CD14-positive monocyte (primary cell): Measurements from ENCODE around the gene TENM3. TPM values are rescaled to one million over a fixed set of nuclear protein-coding genes. Genes with fewer than 3 reads are reported as not detected.

Source experiments
- DNase-seq, 3 donors: peaks; one replicate each; pipeline ENCODE4 v3.0.0-alpha.2; 2011 to 2022
- H2AFZ ChIP-seq: 2 replicates; pipeline ENCODE4 v1.6.0; 2012; ENCODE audit warnings: mild to moderate bottlenecking, low read depth, low read length, inconsistent platforms; ENCODE audit not compliant: insufficient read depth, poor library complexity, severe bottlenecking
- H3K27ac ChIP-seq, 2 donors: 1 replicate in 1 of 2; 2 replicates in 1 of 2; pipeline ENCODE4 v1.5.1; 2012 to 2013; ENCODE audit warnings: low read length in 2 of 2, control low read depth in 1 of 2, inconsistent platforms in 1 of 2, low read depth in 1 of 2, mild to moderate bottlenecking in 1 of 2
- H3K27me3 ChIP-seq, 2 donors: one replicate each; pipeline versions ENCODE4 v1.6.0 to v1.6.1; 2011 to 2013; ENCODE audit warnings: low read length in 2 of 2; ENCODE audit not compliant: control insufficient read depth in 2 of 2, insufficient read depth in 2 of 2
- H3K36me3 ChIP-seq, 2 donors: replicated peaks in 1 of 2; 1 replicate in 1 of 2; 2 replicates in 1 of 2; pipeline versions ENCODE4 v1.5.1 to v1.6.1; 2012 to 2013; ENCODE audit warnings: low read length in 2 of 2, control low read depth in 1 of 2, inconsistent platforms in 1 of 2, mild to moderate bottlenecking in 1 of 2; ENCODE audit not compliant: insufficient read depth in 2 of 2, control insufficient read depth in 1 of 2
- H3K4me1 ChIP-seq, 2 donors: 1 replicate in 1 of 2; 2 replicates in 1 of 2; pipeline versions ENCODE4 v1.5.1 to v1.6.1; 2012 to 2013; ENCODE audit warnings: low read length in 2 of 2, control low read depth in 1 of 2, inconsistent platforms in 1 of 2, mild to moderate bottlenecking in 1 of 2, moderate library complexity in 1 of 2; ENCODE audit not compliant: insufficient read depth in 2 of 2, control insufficient read depth in 1 of 2
- H3K4me2 ChIP-seq: replicated peaks from 2 replicates; pipeline ENCODE3; 2012; ENCODE audit warnings: low read length, moderate library complexity, mild to moderate bottlenecking; ENCODE audit not compliant: poor library complexity, severe bottlenecking; ENCODE audit errors: extremely low read depth
- H3K4me3 ChIP-seq, 3 experiments: fragments of 200-600 bp in 1 of 3; sonication (generic) in 1 of 3; replicated peaks in 1 of 3; 1 replicate in 2 of 3; 2 replicates in 1 of 3; pipeline ENCODE4 v1.5.1; 2011 to 2013; ENCODE audit warnings: low read length in 3 of 3, mild to moderate bottlenecking in 3 of 3, control low read depth in 2 of 3, low read depth in 2 of 3, inconsistent platforms in 1 of 3, moderate library complexity in 1 of 3
- H3K79me2 ChIP-seq: 2 replicates; pipeline ENCODE4 v1.6.0; 2012; ENCODE audit warnings: mild to moderate bottlenecking, control low read depth, inconsistent platforms, low read length, moderate library complexity; ENCODE audit not compliant: insufficient read depth
- H3K9ac ChIP-seq: 2 replicates; pipeline ENCODE4 v1.6.0; 2017; ENCODE audit warnings: low read length, mild to moderate bottlenecking; ENCODE audit not compliant: insufficient read depth, poor library complexity, severe bottlenecking
- H3K9me3 ChIP-seq, 2 donors: replicated peaks in 1 of 2; 1 replicate in 1 of 2; 2 replicates in 1 of 2; pipeline versions ENCODE4 v1.5.1 to v1.6.1; 2012 to 2013; ENCODE audit warnings: low read length in 2 of 2, control low read depth in 1 of 2; ENCODE audit not compliant: control insufficient read depth in 1 of 2, insufficient read depth in 1 of 2
- H4K20me1 ChIP-seq: 2 replicates; pipeline ENCODE4 v1.6.0; 2012; ENCODE audit warnings: mild to moderate bottlenecking, low read length, control low read depth, moderate library complexity; ENCODE audit not compliant: insufficient read depth
- H3K27ac Mint-ChIP-seq, 7 donors: one replicate each; pipeline ENCODE4 v1.8.0; 2020; ENCODE audit warnings: mild to moderate bottlenecking in 7 of 7, mixed read lengths in 7 of 7, moderate library complexity in 6 of 7, inconsistent platforms in 2 of 7
- H3K27me3 Mint-ChIP-seq, 3 donors: one replicate each; pipeline ENCODE4 v1.8.0; 2021 to 2022; ENCODE audit warnings: low read depth in 3 of 3, mild to moderate bottlenecking in 3 of 3, mixed read lengths in 3 of 3, moderate library complexity in 3 of 3, inconsistent platforms in 1 of 3
- H3K36me3 Mint-ChIP-seq, 2 donors: one replicate each; pipeline ENCODE4 v1.8.0; 2020; ENCODE audit warnings: mixed read lengths in 2 of 2, inconsistent platforms in 1 of 2, mild to moderate bottlenecking in 1 of 2
- H3K4me1 Mint-ChIP-seq: one replicate; pipeline ENCODE4 v1.8.0; 2020; ENCODE audit warnings: mild to moderate bottlenecking, mixed read lengths
- H3K4me3 Mint-ChIP-seq, 2 donors: one replicate each; pipeline ENCODE4 v1.8.0; 2020; ENCODE audit warnings: mild to moderate bottlenecking in 2 of 2, mixed read lengths in 2 of 2, moderate library complexity in 1 of 2
- H3K9me3 Mint-ChIP-seq, 7 donors: one replicate each; pipeline ENCODE4 v1.8.0; 2020 to 2022; ENCODE audit warnings: mixed read lengths in 7 of 7, mild to moderate bottlenecking in 6 of 7, moderate library complexity in 6 of 7, inconsistent platforms in 2 of 7
- WGBS: methylation state at CpG from one replicate; pipeline ENCODE4 v1.1.5; 2013; ENCODE audit warnings: missing lambda C conversion rate; ENCODE audit not compliant: insufficient coverage; 5-methylcytosine and 5-hydroxymethylcytosine counted together
- intact Hi-C, 2 donors: fragments of 100-400 bp; cut with micrococcal nuclease; formaldehyde crosslinking; loops; one replicate each; pipeline versions ENCODE4 v1.15.0 to v1.15.1; 2023
- polyA plus RNA-seq, 3 donors: library from polyadenylated mRNA; depleted of rRNA in 1 of 3; unstranded in 2 of 3; stranded (reverse) in 1 of 3; fragments of 300-500 nt in 2 of 3; fragments of >200 nt in 1 of 3; fragmentation: Illumina TruSeq in 2 of 3; gene quantifications; 1 replicate in 2 of 3; 2 replicates in 1 of 3; pipeline ENCODE4 v1.2.3, GENCODE V29; 2012 to 2021
- TF ChIP-seq, protein P1 (sequence below): fragments of 200-600 bp; IDR thresholded peaks from one replicate; pipeline ENCODE4 v1.8.0; 2022; ENCODE audit warnings: antibody characterized with exemption, mild to moderate bottlenecking

Gene TENM3
- polyA plus RNA-seq, 3 donors: not detected

DNA sequence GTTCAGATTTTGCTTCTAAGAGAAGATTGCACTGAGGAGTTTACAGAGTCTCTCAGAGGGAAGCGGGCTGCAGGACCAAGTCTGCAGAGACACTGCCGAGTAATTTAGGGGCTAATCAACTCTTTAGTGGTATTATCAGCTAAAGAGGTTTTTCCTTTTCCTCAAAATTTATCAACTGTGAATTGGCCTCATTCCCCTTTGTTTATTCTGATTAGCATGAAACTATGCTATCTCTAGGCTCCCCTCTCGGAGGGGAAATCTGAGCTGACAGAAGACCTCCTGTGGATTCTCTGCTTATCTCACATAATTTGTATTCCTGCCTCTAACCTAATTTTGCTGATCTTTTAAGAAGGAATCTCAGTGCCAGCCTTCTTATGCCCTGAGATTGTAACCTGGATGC, 473.0 kb downstream of the TENM3 start:
- Histone ChIP-seq H3K27me3 (no peaks in the 10 kb centered on the region), H3K9ac (no peak overlapping the region), H3K9me3 (no peaks in the 10 kb centered on the region), H3K4me3 (no peak overlapping the region), H4K20me1 (no peaks in the 10 kb centered on the region), H3K4me2 (no peak overlapping the region), H3K4me1 (no peaks in the 10 kb centered on the region), H3K27ac (no peak overlapping the region), H3K36me3 (no peaks in the 10 kb centered on the region), H2AFZ (no peak overlapping the region), H3K79me2 (no peaks in the 10 kb centered on the region)
- Mint-ChIP-seq H3K4me3 (no peak overlapping the region), H3K27ac (no peak overlapping the region), H3K9me3 (peaks cover 0 to 6% (median 0%) of the 10 kb centered on the region in 7 donors), H3K27me3 (peaks cover 0 to 3% (median 1%) of the 10 kb centered on the region in 3 donors), H3K4me1 (no peaks in the 10 kb centered on the region), H3K36me3 (no peaks in the 10 kb centered on the region)
- TF ChIP-seq, protein P1, sequence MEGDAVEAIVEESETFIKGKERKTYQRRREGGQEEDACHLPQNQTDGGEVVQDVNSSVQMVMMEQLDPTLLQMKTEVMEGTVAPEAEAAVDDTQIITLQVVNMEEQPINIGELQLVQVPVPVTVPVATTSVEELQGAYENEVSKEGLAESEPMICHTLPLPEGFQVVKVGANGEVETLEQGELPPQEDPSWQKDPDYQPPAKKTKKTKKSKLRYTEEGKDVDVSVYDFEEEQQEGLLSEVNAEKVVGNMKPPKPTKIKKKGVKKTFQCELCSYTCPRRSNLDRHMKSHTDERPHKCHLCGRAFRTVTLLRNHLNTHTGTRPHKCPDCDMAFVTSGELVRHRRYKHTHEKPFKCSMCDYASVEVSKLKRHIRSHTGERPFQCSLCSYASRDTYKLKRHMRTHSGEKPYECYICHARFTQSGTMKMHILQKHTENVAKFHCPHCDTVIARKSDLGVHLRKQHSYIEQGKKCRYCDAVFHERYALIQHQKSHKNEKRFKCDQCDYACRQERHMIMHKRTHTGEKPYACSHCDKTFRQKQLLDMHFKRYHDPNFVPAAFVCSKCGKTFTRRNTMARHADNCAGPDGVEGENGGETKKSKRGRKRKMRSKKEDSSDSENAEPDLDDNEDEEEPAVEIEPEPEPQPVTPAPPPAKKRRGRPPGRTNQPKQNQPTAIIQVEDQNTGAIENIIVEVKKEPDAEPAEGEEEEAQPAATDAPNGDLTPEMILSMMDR: no peak
- no peak for DNase-seq
- 86% methylated on average over 1 of the region's 3 CpGs for WGBS
- intact Hi-C loops: no loop called here

DNA sequence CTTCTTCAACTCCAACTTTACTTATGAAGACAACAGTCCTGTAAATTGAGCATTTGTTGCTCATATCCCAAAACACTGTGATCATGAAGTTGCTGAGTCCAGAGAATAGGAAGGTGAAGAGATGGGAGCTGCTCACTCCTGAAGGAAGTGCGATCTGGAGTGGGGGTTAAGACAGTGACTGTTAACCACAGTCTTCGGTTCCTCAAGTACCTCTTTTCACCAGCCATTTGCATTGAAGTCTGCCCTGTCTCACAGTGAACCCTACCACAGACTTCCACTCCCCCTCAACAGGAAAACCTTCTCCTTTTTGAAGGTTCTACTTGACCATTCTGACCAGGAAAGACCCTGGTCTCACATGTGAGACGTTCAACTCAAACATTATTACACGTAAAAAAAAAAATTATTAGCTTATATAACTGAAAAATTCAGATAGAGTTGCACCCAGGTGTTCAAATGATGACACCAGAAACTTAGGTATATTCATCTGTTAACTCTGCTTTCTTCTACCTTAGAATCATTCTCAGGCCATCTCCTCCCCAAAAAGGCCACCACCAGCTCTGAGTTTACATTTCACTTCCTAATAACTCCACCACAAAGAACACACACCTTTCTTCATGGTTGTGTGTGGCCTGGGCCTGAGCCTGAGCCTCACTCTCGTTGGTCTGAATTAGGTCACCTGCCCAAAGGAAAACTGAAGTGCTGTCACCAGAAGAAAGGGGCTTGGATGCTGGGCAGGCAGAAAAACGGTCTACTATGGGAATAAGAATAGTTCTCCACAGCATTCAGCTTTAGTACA, 474.8 kb downstream of the TENM3 start:
- Histone ChIP-seq H3K4me2 (no peak overlapping the region), H3K9ac (no peak overlapping the region), H3K79me2 (no peaks in the 10 kb centered on the region), H4K20me1 (no peaks in the 10 kb centered on the region), H3K9me3 (no peaks in the 10 kb centered on the region), H3K4me3 (no peak overlapping the region), H3K4me1 (no peaks in the 10 kb centered on the region), H3K36me3 (no peaks in the 10 kb centered on the region), H2AFZ (no peak overlapping the region), H3K27me3 (no peaks in the 10 kb centered on the region), H3K27ac (no peak overlapping the region)
- intact Hi-C loops: no loop called here
- 100% methylated on average over 1 of the region's 6 CpGs for WGBS
- Mint-ChIP-seq H3K4me1 (no peaks in the 10 kb centered on the region), H3K36me3 (no peaks in the 10 kb centered on the region), H3K4me3 (no peak overlapping the region), H3K27me3 (peaks cover 0 to 3% (median 3%) of the 10 kb centered on the region in 3 donors), H3K27ac (no peak overlapping the region), H3K9me3 (peaks cover 0 to 6% (median 0%) of the 10 kb centered on the region in 7 donors)
- DNase-seq: no peak
- TF ChIP-seq, protein P1: no peak
